Frontal cortex (tissue), 4 donors: ENCODE results near the gene DNAJC30. TPM values are rescaled to one million over a fixed set of nuclear protein-coding genes. Genes with fewer than 3 reads are reported as not detected.
"Not testable (repeated sequence)": the region's sequence is repeated elsewhere in the genome, so short reads cannot be mapped to it uniquely, and the experiment has no call there.

Experiments
- DNase-seq, 2 donors: peaks; one replicate each; pipeline ENCODE4 v3.0.0; 2012; ENCODE audit warnings: low spot score in 2 of 2
- FAIRE-seq: peaks from 2 replicates; lab custom pipeline; 2012; peaks lifted over from hg19 to GRCh38; lab: Jason Lieb, UNC
- total RNA-seq: library from RNA; depleted of rRNA; stranded (reverse); fragments of >200 nt; gene quantifications from one replicate; pipeline ENCODE4 v1.2.3, GENCODE V29; 2014
- donor health status: control.
- donor health status: control.
- donor health status: control.

Gene DNAJC30
- total RNA-seq = 2.4 TPM

- peak; percentile 97 to 98 for DNase-seq
- FAIRE-seq = no peak
Measured at GRCh38 chr7:73683056-73683787, at the start of gene DNAJC30, which contains the start of gene BUD23. Gene DNAJC30, minus strand, starts transcription at chr7:73683453. Its CDS starts 30 bp downstream, at chr7:73683423. Gene BUD23, plus strand, starts transcription at chr7:73683597. Its CDS starts 29 bp downstream, at chr7:73683626.

GRCh38 chr7:73732397-73732796 is 49.1 kb upstream of the DNAJC30 start:
- no peak for FAIRE-seq
- no peak for DNase-seq

GRCh38 chr7:73730485-73730884 is 47.2 kb upstream of the DNAJC30 start:
- DNase-seq = no peak
- FAIRE-seq = no peak

GRCh38 chr7:73728551-73728950 is 45.3 kb upstream of the DNAJC30 start:
- DNase-seq = no peak
- no peak for FAIRE-seq

- no peak for FAIRE-seq
- no peak for DNase-seq
Measured at GRCh38 chr7:73727952-73728351, 44.7 kb upstream of the DNAJC30 start.

GRCh38 chr7:73726083-73726466 is 42.8 kb upstream of the DNAJC30 start:
- FAIRE-seq = no peak
- DNase-seq = no peak

GRCh38 chr7:73723813-73724212 is 40.6 kb upstream of the DNAJC30 start:
- FAIRE-seq = no peak

GRCh38 chr7:73722785-73723184 is 39.5 kb upstream of the DNAJC30 start:
- DNase-seq (no peak), FAIRE-seq (no peak)

More at GRCh38 chr7:73723813-73724212, 40.6 kb upstream of the DNAJC30 start:
- DNase-seq = no peak

- not testable (repeated sequence) for FAIRE-seq, DNase-seq
Measured at GRCh38 chr7:73722182-73722581, 38.9 kb upstream of the DNAJC30 start.

GRCh38 chr7:73721377-73721817 is 38.1 kb upstream of the DNAJC30 start:
- FAIRE-seq = no peak
- no peak for DNase-seq

GRCh38 chr7:73720443-73720842 is 37.2 kb upstream of the DNAJC30 start:
- FAIRE-seq, DNase-seq: not testable (repeated sequence)

GRCh38 chr7:73719806-73720169 is 36.5 kb upstream of the DNAJC30 start:
- no peak for FAIRE-seq

GRCh38 chr7:73718905-73719805 is 35.9 kb upstream of the DNAJC30 start, which contains the start of gene STX1A:
Gene STX1A, minus strand, starts transcription at chr7:73719669. Its CDS starts 38 bp downstream, at chr7:73719631.
- DNase-seq (peak; percentile 91 to 94), FAIRE-seq (no peak)

More at GRCh38 chr7:73719806-73720169, 36.5 kb upstream of the DNAJC30 start:
- DNase-seq = no peak

- FAIRE-seq (no peak), DNase-seq (no peak)
Measured at GRCh38 chr7:73718438-73718881, 35.2 kb upstream of the DNAJC30 start.

GRCh38 chr7:73717991-73718405 is 34.7 kb upstream of the DNAJC30 start:
- FAIRE-seq (no peak), DNase-seq (no peak)

- DNase-seq (no peak), FAIRE-seq (no peak)
Measured at GRCh38 chr7:73717025-73717807, 34.0 kb upstream of the DNAJC30 start.

- DNase-seq = no peak
- no peak for FAIRE-seq
Measured at GRCh38 chr7:73716318-73716890, 33.2 kb upstream of the DNAJC30 start.

- DNase-seq = no peak
- no peak for FAIRE-seq
Measured at GRCh38 chr7:73715648-73716317, 32.5 kb upstream of the DNAJC30 start.

GRCh38 chr7:73713319-73713718 is 30.1 kb upstream of the DNAJC30 start:
- not testable (repeated sequence) for DNase-seq, FAIRE-seq
